ENCODE data around the gene TTLL8. TPM values are rescaled to one million over a fixed set of nuclear protein-coding genes. Genes with fewer than 3 reads are reported as not detected.

The TTLL8 gene
- total RNA-seq, 6 experiments from 2014 or later, result not detected

GRCh38 chr22:50016308-50016987, 41.6 kb downstream of the TTLL8 start:
- H3K4me3 ChIP-seq, result no peak overlapping the region
- WGBS (ENCODE audit: insufficient coverage, low coverage, low lambda C conversion rate, missing lambda C conversion rate), result no CpG with 5 or more reads among the region's 20 CpGs
- no peak overlapping the region for H3K27ac ChIP-seq
- TF ChIP-seq CTCF (IDR thresholded peaks at IDR 0.05) (no peak), POLR2A (IDR thresholded peaks at IDR 0.05) (no peak)
- ATAC-seq, result no peak
- intact Hi-C loops (cut with DNase I), result no loop called here
- peaks cover 0 to 23% of the 10 kb centered on the region in 2 donors for H3K27me3 ChIP-seq
- H3K4me1 ChIP-seq, result peaks cover 0 to 2% (median 0%) of the 10 kb centered on the region in 4 donors
- no peaks in the 10 kb centered on the region for H3K9me3 ChIP-seq
- no peak for DNase-seq
- no peaks in the 10 kb centered on the region for H3K36me3 ChIP-seq

DNA sequence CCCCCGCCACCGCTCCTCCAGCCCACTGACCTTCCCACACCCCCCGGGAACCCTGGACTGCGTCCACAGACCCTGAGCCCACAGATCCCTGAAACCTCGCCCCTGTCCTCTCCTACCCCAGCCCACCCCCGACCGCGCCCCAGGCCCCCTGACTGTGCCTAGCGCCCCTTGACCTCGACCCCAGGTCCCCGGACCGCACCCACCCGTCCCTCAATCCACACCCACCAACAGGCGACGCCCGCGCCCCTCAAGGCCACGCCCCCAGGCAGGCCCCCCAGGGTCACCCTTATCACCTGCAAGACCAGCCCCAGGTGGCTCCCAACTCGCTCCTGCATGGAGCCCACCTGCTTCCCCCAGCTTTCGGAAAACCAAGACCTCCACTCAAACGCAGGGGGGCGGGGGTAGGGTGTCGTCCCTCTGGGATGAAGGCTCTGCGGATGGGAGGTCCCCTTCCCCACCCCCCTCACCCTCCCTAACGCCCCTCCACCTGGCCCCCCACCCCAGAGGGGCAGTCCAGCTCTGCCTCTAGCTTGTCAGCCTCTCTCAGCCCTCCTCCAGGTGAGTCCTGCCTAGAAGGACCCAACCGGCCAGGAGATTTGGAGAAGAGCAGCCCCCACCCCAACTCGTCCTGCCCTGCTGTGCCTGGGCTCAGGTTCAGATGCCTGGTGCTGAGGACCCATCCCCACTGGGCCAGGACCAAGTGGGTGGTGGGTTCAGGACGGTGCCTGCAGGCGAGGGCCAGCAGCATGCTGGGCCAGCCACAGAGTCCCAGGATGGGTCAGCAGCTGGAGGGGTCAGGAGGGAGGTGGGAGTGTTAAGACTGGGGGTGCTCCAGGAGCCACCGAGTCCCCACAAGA, 42.4 kb downstream of the TTLL8 start:
- Histone ChIP-seq H3K36me3 (no peaks in the 10 kb centered on the region), H3K9me3 (no peaks in the 10 kb centered on the region), H3K4me1 (peaks cover 0 to 2% (median 0%) of the 10 kb centered on the region in 4 donors), H3K27me3 (peaks cover 0 to 24% of the 10 kb centered on the region in 2 donors), H3K4me3 (no peak overlapping the region), H3K27ac (no peak overlapping the region)
- DNase-seq (no peak), ATAC-seq (no peak)
- TF ChIP-seq CTCF (IDR thresholded peaks at IDR 0.05) (no peak), POLR2A (IDR thresholded peaks at IDR 0.05) (no peak)
- 23% methylated on average over 18 of the region's 30 CpGs for WGBS (ENCODE audit: insufficient coverage, low coverage, low lambda C conversion rate, missing lambda C conversion rate)
- intact Hi-C loops (cut with DNase I), result no loop called here

DNA sequence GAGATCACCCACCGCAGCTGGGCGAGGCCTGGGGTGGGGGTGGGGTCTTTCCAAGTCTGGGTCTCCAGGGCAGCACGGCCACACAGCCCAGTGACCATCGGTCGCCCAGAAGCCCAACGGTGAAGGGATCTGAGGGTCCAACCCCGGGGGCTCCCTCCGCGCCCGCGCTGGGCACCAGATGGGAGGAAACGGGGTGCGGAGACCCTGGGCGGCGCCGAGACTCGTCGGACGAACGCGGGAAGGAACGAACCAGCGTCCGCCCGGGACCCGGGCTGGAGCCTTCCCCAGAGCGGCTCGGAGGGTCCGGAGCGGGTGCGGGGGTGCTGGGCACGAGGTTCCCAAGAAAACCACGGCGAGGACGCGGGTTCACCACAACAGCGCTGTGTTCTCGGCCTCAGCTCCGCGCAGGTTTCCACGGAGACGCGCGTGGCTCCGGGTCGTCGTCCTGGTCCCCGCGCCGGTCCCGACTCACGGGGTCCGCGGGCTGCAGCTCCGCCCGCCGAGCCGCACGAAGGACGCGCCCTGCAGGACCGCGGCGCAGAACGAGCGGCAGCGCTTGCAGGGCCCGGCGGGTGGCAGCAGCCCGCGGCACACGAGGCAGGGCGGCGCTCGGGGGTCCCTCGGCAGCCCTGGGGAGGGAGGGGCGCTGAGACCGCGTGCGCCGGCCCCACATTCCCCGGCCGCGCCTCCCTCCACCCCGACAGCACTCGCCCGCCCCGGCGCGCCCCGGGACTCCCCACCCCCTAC, 43.3 kb downstream of the TTLL8 start:
- Histone ChIP-seq H3K27ac (no peak overlapping the region), H3K9me3 (no peaks in the 10 kb centered on the region), H3K36me3 (no peaks in the 10 kb centered on the region), H3K4me1 (peaks cover 0 to 2% (median 0%) of the 10 kb centered on the region in 4 donors), H3K27me3 (peaks cover 0 to 24% of the 10 kb centered on the region in 2 donors), H3K4me3 (no peak overlapping the region)
- no peak for DNase-seq
- no CpG with 5 or more reads among the region's 91 CpGs for WGBS (ENCODE audit: insufficient coverage, low coverage, low lambda C conversion rate, missing lambda C conversion rate)
- intact Hi-C loops (cut with DNase I), result no loop called here
- TF ChIP-seq CTCF (IDR thresholded peaks at IDR 0.05) (no peak), POLR2A (IDR thresholded peaks at IDR 0.05) (no peak)
- ATAC-seq, result no peak

DNA sequence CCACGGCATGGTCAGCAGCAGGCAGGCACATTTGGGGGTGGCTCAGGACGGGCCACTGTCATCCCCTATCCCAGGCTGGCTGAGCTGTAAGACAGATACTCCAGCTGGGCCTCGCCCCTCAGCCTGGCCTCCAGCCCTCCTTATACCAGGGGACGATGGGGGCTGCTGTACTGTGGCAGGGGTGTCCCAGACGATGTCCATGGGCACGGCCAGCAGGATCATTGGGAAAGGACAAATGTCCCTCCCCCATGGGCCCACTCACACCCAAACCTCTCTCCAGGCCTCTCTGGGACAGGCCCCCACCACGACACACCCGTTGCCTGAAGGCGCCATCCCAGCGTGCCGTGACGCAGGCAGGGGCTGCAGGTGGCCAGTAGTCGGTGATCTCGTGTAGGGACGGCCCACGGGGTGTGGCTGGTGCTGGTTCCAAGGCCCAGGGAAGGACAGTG, 44.0 kb downstream of the TTLL8 start:
- no peak overlapping the region for H3K4me3 ChIP-seq
- no peaks in the 10 kb centered on the region for H3K9me3 ChIP-seq
- no peak for TF ChIP-seq CTCF (IDR thresholded peaks at IDR 0.05)
- no peak for TF ChIP-seq POLR2A (IDR thresholded peaks at IDR 0.05)
- no peak for ATAC-seq
- H3K27me3 ChIP-seq, result peaks cover 0 to 24% of the 10 kb centered on the region in 2 donors
- no peaks in the 10 kb centered on the region for H3K36me3 ChIP-seq
- intact Hi-C loops (cut with DNase I), result no loop called here
- 85% methylated on average over 4 of the region's 16 CpGs for WGBS (ENCODE audit: insufficient coverage, low coverage, low lambda C conversion rate, missing lambda C conversion rate)
- DNase-seq, result peak in 1 of 3 donors; percentile 23
- peaks cover 0 to 2% (median 0%) of the 10 kb centered on the region in 4 donors for H3K4me1 ChIP-seq
- H3K27ac ChIP-seq, result no peak overlapping the region
